ENCODE measurements around the gene DNAJB14. TPM values are rescaled to one million over a fixed set of nuclear protein-coding genes. Genes with fewer than 3 reads are reported as not detected.

The DNAJB14 gene
- total RNA-seq, 1 donor from 2014 or later, result 45.6 TPM

GRCh38 chr4:99872570-99872969 is 73.8 kb downstream of the DNAJB14 start:
- no peak for DNase-seq (ENCODE audit: low spot score)

DNA sequence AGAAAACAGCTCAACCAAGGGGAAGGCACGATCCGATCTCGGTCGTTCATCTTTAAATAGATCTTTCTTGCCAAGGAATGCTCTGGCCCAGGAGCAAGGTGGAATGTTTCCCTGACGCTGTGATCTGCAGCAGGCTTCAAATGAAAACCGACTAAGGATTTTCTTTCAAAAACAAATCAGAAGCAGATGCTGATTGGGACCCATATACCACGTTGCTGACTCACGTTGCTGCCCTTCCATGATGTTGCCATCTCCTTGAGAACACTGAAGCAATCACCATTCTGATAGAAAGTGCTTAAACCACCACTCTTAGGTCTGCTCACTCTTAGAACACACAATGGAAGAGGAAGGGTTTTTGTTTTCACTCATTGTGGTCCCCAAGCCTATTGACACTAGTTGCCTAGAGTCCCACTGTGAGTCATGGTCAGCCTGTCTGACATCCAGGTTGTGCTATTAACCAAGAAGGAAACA is 78.3 kb downstream of the DNAJB14 start:
- no peak for DNase-seq (ENCODE audit: low spot score)

GRCh38 chr4:99863804-99864203 is 82.6 kb downstream of the DNAJB14 start:
- no peak for DNase-seq (ENCODE audit: low spot score)

- no peak for DNase-seq (ENCODE audit: low spot score)
Measured at GRCh38 chr4:99861120-99861905, 85.1 kb downstream of the DNAJB14 start.

- no peak for DNase-seq (ENCODE audit: low spot score)
Measured at GRCh38 chr4:99860521-99860920, 85.9 kb downstream of the DNAJB14 start.

- no peak for DNase-seq (ENCODE audit: low spot score)
Measured at GRCh38 chr4:99859618-99860017, 86.8 kb downstream of the DNAJB14 start.

GRCh38 chr4:99857307-99857706 is 89.1 kb downstream of the DNAJB14 start:
- no peak for DNase-seq (ENCODE audit: low spot score)

- DNase-seq (ENCODE audit: low spot score), result no peak
Measured at GRCh38 chr4:99856166-99856565, 90.3 kb downstream of the DNAJB14 start.

DNA sequence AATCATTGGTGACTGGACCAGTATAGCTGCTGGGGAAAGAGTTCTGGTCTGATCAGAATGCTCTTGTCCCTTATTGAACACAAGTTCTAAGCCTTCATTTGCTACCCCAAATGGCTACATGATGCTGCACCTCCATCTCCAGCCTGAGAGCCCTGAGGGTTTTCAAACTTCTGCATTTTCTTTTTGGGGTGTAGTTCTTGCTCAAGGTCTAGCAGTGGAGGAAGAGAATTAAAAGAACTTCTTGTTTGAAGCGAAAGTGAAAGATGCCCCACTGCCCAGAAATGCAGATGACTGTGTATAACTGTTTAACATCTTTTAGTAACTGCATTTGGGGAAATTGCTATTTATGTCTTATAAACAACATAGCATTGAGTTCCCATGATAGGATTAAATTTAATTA is 90.7 kb downstream of the DNAJB14 start:
- no peak for DNase-seq (ENCODE audit: low spot score)

DNA sequence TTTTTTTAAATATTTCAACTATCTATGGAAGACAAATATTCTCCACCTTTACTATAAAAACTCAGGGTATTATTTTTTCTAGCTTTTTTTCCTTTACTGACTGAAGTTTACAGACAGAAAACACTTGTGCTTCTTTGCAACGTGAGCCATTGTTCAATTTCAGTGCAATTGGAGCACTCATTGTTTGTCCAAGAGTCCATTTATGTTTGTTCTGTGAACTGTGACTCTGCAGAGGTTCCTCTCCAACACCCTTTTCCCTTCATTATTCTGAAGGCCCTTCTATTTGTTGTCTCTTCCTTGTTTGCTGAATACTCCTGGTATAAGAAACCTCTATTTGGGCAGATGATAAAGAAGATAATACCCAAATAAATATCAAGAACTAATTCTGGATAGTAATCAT is 92.4 kb downstream of the DNAJB14 start:
- DNase-seq (ENCODE audit: low spot score), result no peak

DNA sequence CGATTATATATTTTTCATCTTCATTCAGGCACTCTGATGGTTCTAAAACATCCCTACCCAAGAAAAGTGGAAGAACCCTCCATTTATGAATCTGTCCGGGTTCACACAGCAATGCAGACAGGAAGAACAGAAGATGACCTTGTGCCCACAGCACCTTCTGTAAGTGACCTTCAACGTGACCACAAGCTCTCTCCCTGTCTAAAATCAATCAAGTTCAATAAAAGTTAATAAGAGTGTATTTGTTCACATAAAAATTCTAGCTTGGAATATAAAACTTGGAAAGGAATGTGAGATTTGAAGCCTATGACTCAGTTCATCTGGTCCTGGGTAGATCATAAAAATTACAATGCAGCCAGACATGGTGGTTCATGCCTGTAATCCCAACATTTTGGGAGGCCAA is 93.2 kb downstream of the DNAJB14 start:
- no peak for DNase-seq (ENCODE audit: low spot score)

DNA sequence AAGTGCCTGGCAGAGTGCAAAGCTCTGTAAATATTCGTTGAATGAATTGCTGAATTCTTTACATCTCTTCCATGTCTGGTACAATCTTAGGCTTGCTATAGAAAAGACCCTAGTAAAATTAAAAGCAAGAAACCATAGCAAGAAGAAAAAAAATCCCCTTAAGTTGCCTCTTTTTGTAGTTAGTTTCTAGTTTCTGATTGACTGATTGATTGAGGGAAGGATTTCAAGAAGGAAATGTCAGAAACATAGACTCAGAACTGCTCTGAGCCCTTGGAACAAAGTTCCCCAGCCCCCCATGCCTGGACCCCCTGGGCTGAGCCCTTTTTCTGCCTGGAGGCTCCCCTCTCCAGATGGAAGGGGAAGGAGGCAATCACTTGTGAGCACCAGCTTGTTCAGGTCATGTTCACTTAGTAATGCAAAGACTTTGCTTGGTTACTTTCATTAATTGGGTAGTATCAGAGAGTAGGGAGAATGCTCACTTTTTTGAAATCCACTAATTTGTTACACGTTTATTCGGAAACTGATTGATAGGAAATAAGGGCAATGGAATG is 94.1 kb downstream of the DNAJB14 start:
- DNase-seq (ENCODE audit: low spot score), result no peak

DNA sequence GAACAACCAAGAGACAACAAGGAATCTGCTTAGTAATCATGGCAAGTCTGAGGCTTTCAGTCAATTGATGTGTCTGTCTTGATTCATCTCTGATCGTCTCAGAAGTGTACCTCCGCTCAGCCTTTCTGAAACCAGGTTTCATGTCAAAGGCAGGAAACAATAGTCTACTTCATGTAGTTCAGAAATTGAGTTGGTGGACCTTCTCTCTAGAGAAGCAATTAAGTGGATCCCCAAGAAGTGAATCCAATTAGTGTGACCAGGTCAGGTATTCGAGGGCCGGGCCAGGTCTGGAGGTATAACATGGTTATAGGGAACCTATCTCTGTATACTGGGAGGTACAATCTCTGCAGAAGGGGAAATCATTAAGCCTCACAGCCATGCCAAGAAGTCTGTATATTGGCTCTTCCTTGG is 97.8 kb downstream of the DNAJB14 start:
- DNase-seq (ENCODE audit: low spot score), result no peak

DNA sequence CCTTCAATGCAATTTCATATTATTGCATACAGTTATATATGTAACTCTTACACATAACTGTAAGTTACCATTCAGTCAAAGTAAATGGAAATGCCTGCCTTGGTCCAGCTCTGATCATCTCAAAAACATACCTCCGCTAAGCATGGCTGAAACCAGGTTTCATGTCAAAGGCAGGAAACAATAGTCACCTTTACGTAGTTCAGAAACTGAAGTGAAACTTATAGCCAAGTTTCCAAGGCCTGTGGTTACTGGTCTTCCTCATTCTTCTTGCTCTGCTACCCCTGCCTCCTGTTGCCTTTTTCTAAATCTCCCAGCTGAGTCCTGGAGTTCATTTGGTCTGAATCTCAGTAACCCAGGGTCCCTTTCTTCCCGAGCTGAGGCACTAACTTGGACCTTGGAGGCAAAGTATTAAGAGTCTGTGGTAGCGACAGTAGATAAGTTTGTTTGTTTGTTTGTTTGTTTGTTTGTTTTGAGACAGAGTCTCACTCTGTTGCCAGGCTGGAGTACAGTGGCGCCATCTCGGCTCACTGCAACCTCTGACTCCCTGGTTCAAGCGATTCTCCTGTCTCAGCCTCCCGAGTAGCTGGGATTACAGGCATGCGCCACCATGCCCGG is 98.9 kb downstream of the DNAJB14 start:
- DNase-seq (ENCODE audit: low spot score), result no peak

GRCh38 chr4:99846891-99847290 is 99.5 kb downstream of the DNAJB14 start:
- no peak for DNase-seq (ENCODE audit: low spot score)

Other genes with a start within 250 kb of the DNAJB14 start
- 4.9 TPM for gene DAPP1, start 129.8 kb downstream of the DNAJB14 start, total RNA-seq
- 31.5 TPM for gene LAMTOR3, start 52.2 kb downstream of the DNAJB14 start, total RNA-seq
- gene H2AZ1, start 3.7 kb upstream of the DNAJB14 start, total RNA-seq, result 99.2 TPM
- 3.7 TPM for gene DDIT4L, start 243.8 kb upstream of the DNAJB14 start, total RNA-seq

Data from mesenteric fat pad (tissue), 1 donor.